Measurements from ENCODE around the gene CD28.

CD28 gene

GRCh38 chr2:203786549-203787351 is 80.3 kb downstream of the CD28 start:
- DNase-seq = no peak

DNA sequence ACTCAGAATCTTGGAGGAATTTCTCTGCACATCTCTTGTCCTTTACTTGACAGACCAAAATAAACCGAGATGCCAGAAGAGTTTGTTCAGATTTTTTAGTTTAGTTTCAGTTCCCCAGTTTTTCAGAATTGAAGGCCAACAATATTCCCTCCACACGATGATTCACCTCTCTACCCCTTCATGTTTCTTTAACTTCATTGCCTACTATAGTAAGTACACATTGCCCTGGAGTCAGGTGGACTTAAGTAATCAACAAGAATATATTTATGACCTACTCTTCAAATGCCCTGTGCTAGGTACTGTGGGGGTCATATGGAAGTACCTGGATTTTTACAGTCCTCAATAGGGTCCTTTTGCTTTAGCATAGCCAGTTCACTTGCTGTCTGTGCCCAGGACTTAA is 81.5 kb downstream of the CD28 start:
- no peak for DNase-seq

Measured in activated CD4-positive, alpha-beta T cell treated with anti-CD3 and anti-CD28 coated beads for 4 hours (primary cell).